Liver (tissue), 9 donors: ENCODE measurements around the gene SORBS2. TPM values are rescaled to one million over a fixed set of nuclear protein-coding genes. Genes with fewer than 3 reads are reported as not detected.

Experiments
- DNase-seq: peaks from one replicate; pipeline ENCODE4 v3.0.0-alpha.2; 2017; ENCODE audit warnings: low spot score
- H3K27ac ChIP-seq, 2 donors: one replicate each; pipeline ENCODE4 v1.7.0; 2013; ENCODE audit warnings: inconsistent platforms in 2 of 2, low read length in 2 of 2, control low read depth in 1 of 2, low read depth in 1 of 2, mild to moderate bottlenecking in 1 of 2
- H3K27me3 ChIP-seq, 4 donors: one replicate each; pipeline versions ENCODE4 v1.6.1 to v1.7.0; 2013; ENCODE audit warnings: low read length in 3 of 4, inconsistent platforms in 1 of 4, mild to moderate bottlenecking in 1 of 4, moderate library complexity in 1 of 4; ENCODE audit not compliant: control insufficient read depth in 4 of 4, insufficient read depth in 4 of 4
- H3K36me3 ChIP-seq, 4 donors: one replicate each; pipeline versions ENCODE4 v1.6.1 to v1.7.0; 2013; ENCODE audit warnings: low read length in 3 of 4, mild to moderate bottlenecking in 3 of 4, low read depth in 1 of 4, moderate library complexity in 1 of 4; ENCODE audit not compliant: control insufficient read depth in 4 of 4, insufficient read depth in 3 of 4
- H3K4me1 ChIP-seq, 4 donors: one replicate each; pipeline versions ENCODE4 v1.6.1 to v1.7.0; 2013; ENCODE audit warnings: low read length in 3 of 4, mild to moderate bottlenecking in 3 of 4, moderate library complexity in 1 of 4; ENCODE audit not compliant: control insufficient read depth in 4 of 4, insufficient read depth in 4 of 4
- H3K4me3 ChIP-seq, 3 donors: one replicate each; pipeline versions ENCODE4 v1.6.1 to v1.7.0; 2013; ENCODE audit warnings: low read length in 3 of 3, control low read depth in 1 of 3, low read depth in 1 of 3, mild to moderate bottlenecking in 1 of 3
- H3K9ac ChIP-seq, 2 donors: one replicate each; pipeline ENCODE4 v1.7.0; 2013; ENCODE audit warnings: low read length in 2 of 2, mild to moderate bottlenecking in 2 of 2, moderate library complexity in 2 of 2, control low read depth in 1 of 2, low read depth in 1 of 2
- H3K9me3 ChIP-seq, 4 donors: one replicate each; pipeline versions ENCODE4 v1.6.1 to v1.7.0; 2013; ENCODE audit warnings: low read length in 3 of 4; ENCODE audit not compliant: control insufficient read depth in 4 of 4
- ATF3 ChIP-seq: IDR thresholded peaks from 2 replicates; pipeline ENCODE4 v1.6.1; 2016; ENCODE audit warnings: antibody characterized with exemption
- EGR1 ChIP-seq, 2 donors: IDR thresholded peaks; 2 replicates each; pipeline ENCODE4 v1.6.1; 2016 to 2018; ENCODE audit warnings: antibody characterized with exemption in 2 of 2, low read depth in 2 of 2
- FOXA2 ChIP-seq: IDR thresholded peaks from 2 replicates; pipeline ENCODE4 v1.6.1; 2016; ENCODE audit warnings: antibody characterized with exemption
- GABPA ChIP-seq, 2 donors: IDR thresholded peaks in 1 of 2; conservative IDR thresholded peaks in 1 of 2; 2 replicates each; pipeline ENCODE4 v1.6.1; 2016; ENCODE audit warnings: antibody characterized with exemption in 2 of 2, mild to moderate bottlenecking in 1 of 2, moderate library complexity in 1 of 2
- HNF4A ChIP-seq, 2 donors: conservative IDR thresholded peaks; 2 replicates each; pipeline ENCODE4 v1.6.1; 2016; ENCODE audit warnings: antibody characterized with exemption in 2 of 2, mild to moderate bottlenecking in 2 of 2
- HNF4G ChIP-seq: IDR thresholded peaks from 2 replicates; pipeline ENCODE4 v1.6.1; 2016; ENCODE audit warnings: antibody characterized with exemption
- JUND ChIP-seq, 2 donors: IDR thresholded peaks; 2 replicates each; pipeline ENCODE4 v1.6.1; 2016; ENCODE audit warnings: antibody characterized with exemption in 2 of 2
- NR2F2 ChIP-seq: IDR thresholded peaks from 2 replicates; pipeline ENCODE4 v1.6.1; 2016; ENCODE audit warnings: antibody characterized with exemption
- RAD21 ChIP-seq, 2 donors: IDR thresholded peaks; 2 replicates each; pipeline ENCODE4 v1.6.1; 2016; ENCODE audit warnings: antibody characterized with exemption in 2 of 2, mild to moderate bottlenecking in 2 of 2
- REST ChIP-seq: IDR thresholded peaks from 2 replicates; pipeline ENCODE4 v1.6.1; 2016; ENCODE audit warnings: antibody characterized with exemption, mild to moderate bottlenecking
- RXRA ChIP-seq, 2 donors: IDR thresholded peaks; 2 replicates each; pipeline ENCODE4 v1.6.1; 2017 to 2018; ENCODE audit warnings: antibody characterized with exemption in 2 of 2, mild to moderate bottlenecking in 1 of 2
- SP1 ChIP-seq: IDR thresholded peaks from 2 replicates; pipeline ENCODE4 v1.6.1; 2018; ENCODE audit warnings: antibody characterized with exemption, mild to moderate bottlenecking
- TAF1 ChIP-seq: conservative IDR thresholded peaks from 2 replicates; pipeline ENCODE4 v1.6.1; 2016; ENCODE audit warnings: antibody characterized with exemption, mild to moderate bottlenecking
- YY1 ChIP-seq: IDR thresholded peaks from 2 replicates; pipeline ENCODE4 v1.6.1; 2016; ENCODE audit warnings: antibody characterized with exemption, mild to moderate bottlenecking
- WGBS: extraction: QIAGEN DNeasy Blood & Tissue Kit; methylation state at CpG from one replicate; pipeline ENCODE4 v1.1.7; 2013; 5-methylcytosine and 5-hydroxymethylcytosine counted together
- polyA plus RNA-seq, 2 donors: library from polyadenylated mRNA; stranded (reverse) in 1 of 2; unstranded in 1 of 2; fragments of 200-250 nt in 1 of 2; fragments of >200 nt in 1 of 2; fragmentation: Nextera tagmentation in 1 of 2; extraction: Ambion mirVana in 1 of 2; gene quantifications; one replicate each; pipeline versions ENCODE4 v1.2.1 to v1.2.3, GENCODE V29; 2013 to 2015
- total RNA-seq, 2 donors: library from RNA; depleted of rRNA; stranded (reverse); fragments of >200 nt; gene quantifications; one replicate each; pipeline ENCODE4 v1.2.3, GENCODE V29; 2014
- TF ChIP-seq, protein P1 (sequence below): fragments of 150-350 bp; IDR thresholded peaks from 2 replicates; pipeline ENCODE4 v1.5.1; 2017; ENCODE audit warnings: improper control_type of control experiment, low read depth, low read length; ENCODE audit not compliant: missing input control
- TF ChIP-seq, protein P2 (sequence below): IDR thresholded peaks from 2 replicates; pipeline ENCODE4 v1.6.1; 2016; ENCODE audit warnings: antibody characterized with exemption
- donor health status: healthy.
- donor health status: healthy.
- donor health status: healthy.
- donor health status: healthy.
- donor health status: healthy.

The SORBS2 gene
- total and polyA plus RNA-seq, 4 donors = 23.3 to 136 (median 59.6) TPM

GRCh38 chr4:185550933-185551332 is 261.1 kb downstream of the SORBS2 start (continued):
- TF ChIP-seq REST = no peak

GRCh38 chr4:185549095-185549639 is 262.8 kb downstream of the SORBS2 start:
- Histone ChIP-seq H3K9ac (no peak overlapping the region), H3K36me3 (no peaks in the 10 kb centered on the region), H3K27me3 (no peaks in the 10 kb centered on the region), H3K4me3 (no peak overlapping the region), H3K4me1 (no peaks in the 10 kb centered on the region), H3K9me3 (no peaks in the 10 kb centered on the region), H3K27ac (no peak overlapping the region)
- TF ChIP-seq RAD21 (IDR thresholded peaks at IDR 0.05) = no peak
- no peak for TF ChIP-seq RXRA (IDR thresholded peaks at IDR 0.05)
- no peak for TF ChIP-seq FOXA2
- TF ChIP-seq ATF3 = no peak
- TF ChIP-seq TAF1 = no peak
- no peak for TF ChIP-seq GABPA (IDR thresholded peaks at IDR 0.05 in 1 of 2, conservative IDR thresholded peaks at IDR 0.05 in 1 of 2)
- TF ChIP-seq, protein P1, sequence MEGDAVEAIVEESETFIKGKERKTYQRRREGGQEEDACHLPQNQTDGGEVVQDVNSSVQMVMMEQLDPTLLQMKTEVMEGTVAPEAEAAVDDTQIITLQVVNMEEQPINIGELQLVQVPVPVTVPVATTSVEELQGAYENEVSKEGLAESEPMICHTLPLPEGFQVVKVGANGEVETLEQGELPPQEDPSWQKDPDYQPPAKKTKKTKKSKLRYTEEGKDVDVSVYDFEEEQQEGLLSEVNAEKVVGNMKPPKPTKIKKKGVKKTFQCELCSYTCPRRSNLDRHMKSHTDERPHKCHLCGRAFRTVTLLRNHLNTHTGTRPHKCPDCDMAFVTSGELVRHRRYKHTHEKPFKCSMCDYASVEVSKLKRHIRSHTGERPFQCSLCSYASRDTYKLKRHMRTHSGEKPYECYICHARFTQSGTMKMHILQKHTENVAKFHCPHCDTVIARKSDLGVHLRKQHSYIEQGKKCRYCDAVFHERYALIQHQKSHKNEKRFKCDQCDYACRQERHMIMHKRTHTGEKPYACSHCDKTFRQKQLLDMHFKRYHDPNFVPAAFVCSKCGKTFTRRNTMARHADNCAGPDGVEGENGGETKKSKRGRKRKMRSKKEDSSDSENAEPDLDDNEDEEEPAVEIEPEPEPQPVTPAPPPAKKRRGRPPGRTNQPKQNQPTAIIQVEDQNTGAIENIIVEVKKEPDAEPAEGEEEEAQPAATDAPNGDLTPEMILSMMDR = no peak
- TF ChIP-seq, protein P2, sequence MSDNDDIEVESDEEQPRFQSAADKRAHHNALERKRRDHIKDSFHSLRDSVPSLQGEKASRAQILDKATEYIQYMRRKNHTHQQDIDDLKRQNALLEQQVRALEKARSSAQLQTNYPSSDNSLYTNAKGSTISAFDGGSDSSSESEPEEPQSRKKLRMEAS = no peak
- TF ChIP-seq NR2F2 = no peak
- TF ChIP-seq HNF4A (conservative IDR thresholded peaks at IDR 0.05) = no peak
- TF ChIP-seq EGR1 (IDR thresholded peaks at IDR 0.05; ENCODE audit: low read depth in 2 of 2) = no peak
- TF ChIP-seq YY1 = no peak
- TF ChIP-seq JUND (IDR thresholded peaks at IDR 0.05) = no peak
- WGBS = 66% methylated on average over 2 of the region's 2 CpGs
- DNase-seq = no peak

- no peaks in the 10 kb centered on the region for H3K27me3 ChIP-seq
- H3K9me3 ChIP-seq = no peaks in the 10 kb centered on the region
- H3K9ac ChIP-seq = no peak overlapping the region
- no peak for DNase-seq
- WGBS = 96% methylated on average over 1 of the region's 1 CpG
- no peaks in the 10 kb centered on the region for H3K36me3 ChIP-seq
- no peak overlapping the region for H3K4me3 ChIP-seq
- H3K27ac ChIP-seq = no peak overlapping the region
- no peaks in the 10 kb centered on the region for H3K4me1 ChIP-seq
- TF ChIP-seq SP1 (no peak), JUND (IDR thresholded peaks at IDR 0.05) (no peak), FOXA2 (no peak), GABPA (IDR thresholded peaks at IDR 0.05 in 1 of 2, conservative IDR thresholded peaks at IDR 0.05 in 1 of 2) (no peak), HNF4G (no peak), HNF4A (conservative IDR thresholded peaks at IDR 0.05) (no peak), REST (no peak), RXRA (IDR thresholded peaks at IDR 0.05) (no peak), YY1 (no peak), EGR1 (IDR thresholded peaks at IDR 0.05; ENCODE audit: low read depth in 2 of 2) (no peak)
- TF ChIP-seq, protein P1 = no peak
Measured at GRCh38 chr4:185548587-185548986, 263.4 kb downstream of the SORBS2 start.
